Left lung (tissue), 10 donors: ENCODE measurements around the gene C1QC. TPM values are rescaled to one million over a fixed set of nuclear protein-coding genes. Genes with fewer than 3 reads are reported as not detected.

Experiments used
- ATAC-seq: fragments of 200-7000 bp; cut with Tn5 transposase; one replicate; pipeline ENCODE4 v1.9.1; 2020; ENCODE audit warnings: moderate library complexity
- DNase-seq, 4 donors: peaks; one replicate each; pipeline ENCODE4 v3.0.0-alpha.2; 2013 to 2020
- H3K27ac ChIP-seq, 2 donors: fragments of 200-600 bp; sonication (generic) in 1 of 2; one replicate each; pipeline versions ENCODE4 v1.5.0 to v1.8.0; 2020 to 2021
- H3K27me3 ChIP-seq, 2 donors: fragments of 200-600 bp; sonication (generic) in 1 of 2; one replicate each; pipeline versions ENCODE4 v1.5.0 to v1.8.0; 2020 to 2021
- H3K36me3 ChIP-seq, 2 donors: fragments of 200-600 bp; sonication (generic) in 1 of 2; one replicate each; pipeline versions ENCODE4 v1.5.0 to v1.8.0; 2020 to 2021
- H3K4me1 ChIP-seq, 2 donors: fragments of 200-600 bp; one replicate each; pipeline ENCODE4 v1.8.0; 2021
- H3K4me3 ChIP-seq, 2 donors: fragments of 200-600 bp; sonication (generic) in 1 of 2; one replicate each; pipeline versions ENCODE4 v1.5.0 to v1.8.0; 2020 to 2021; ENCODE audit warnings: mild to moderate bottlenecking in 1 of 2
- H3K9me3 ChIP-seq, 2 donors: fragments of 200-600 bp; sonication (generic) in 1 of 2; one replicate each; pipeline versions ENCODE4 v1.5.0 to v1.8.0; 2020 to 2021
- CTCF ChIP-seq, 2 donors: fragments of 200-600 bp; sonication (generic) in 1 of 2; IDR thresholded peaks; one replicate each; pipeline versions ENCODE4 v1.5.0 to v1.8.0; 2021; ENCODE audit warnings: antibody characterized with exemption in 2 of 2
- intact Hi-C, 2 donors: fragments of 100-400 bp; cut with DNase I; formaldehyde crosslinking; loops; one replicate each; pipeline versions ENCODE4 v1.11.2 to v1.14.2; 2022
- polyA plus RNA-seq, 6 donors: library from polyadenylated mRNA; unstranded; fragments of 120-200 nt; gene quantifications; one replicate each; pipeline ENCODE4 v1.2.1, GENCODE V29; 2013; ENCODE audit not compliant: insufficient read length in 6 of 6
- total RNA-seq, 2 donors: library from RNA; stranded (reverse); fragmentation: NEBNext Ultra II Directional; extraction: Animal tissue kit (Norgen Biotek cat#: 25700); gene quantifications; one replicate each; pipeline ENCODE4 v1.2.1, GENCODE V29; 2021
- donor health status: DM: no; HTN: yes; CAD: no.
- donor health status: DM: no; HTN: no; CAD: no.

The C1QC gene
- total and polyA plus RNA-seq, 8 donors, result 21.3 to 577 (median 26.1) TPM

GRCh38 chr1:22611530-22611947 is 31.9 kb upstream of the C1QC start:
- H3K27ac ChIP-seq, result no peak overlapping the region
- TF ChIP-seq CTCF (IDR thresholded peaks at IDR 0.05), result no peak
- intact Hi-C loops, result no loop called here
- peak; percentile 69 for ATAC-seq
- no peaks in the 10 kb centered on the region for H3K36me3 ChIP-seq
- peaks cover 0 to 95% of the 10 kb centered on the region in 2 donors for H3K27me3 ChIP-seq
- no peaks in the 10 kb centered on the region for H3K4me1 ChIP-seq
- DNase-seq, result peak in 3 of 4 donors; percentile 60 to 79 (median 63)
- H3K9me3 ChIP-seq, result no peaks in the 10 kb centered on the region
- no peak overlapping the region for H3K4me3 ChIP-seq

GRCh38 chr1:22612671-22613571 is 30.5 kb upstream of the C1QC start:
- no peak for ATAC-seq
- no peak for TF ChIP-seq CTCF (IDR thresholded peaks at IDR 0.05)

GRCh38 chr1:22613572-22613918 is 29.9 kb upstream of the C1QC start:
- H3K36me3 ChIP-seq, result no peaks in the 10 kb centered on the region
- DNase-seq, result no peak
- no peak overlapping the region for H3K4me3 ChIP-seq
- peaks cover 5 to 95% of the 10 kb centered on the region in 2 donors for H3K27me3 ChIP-seq
- ATAC-seq, result no peak
- intact Hi-C loops, result no loop called here
- no peak overlapping the region for H3K27ac ChIP-seq
- H3K4me1 ChIP-seq, result no peaks in the 10 kb centered on the region
- no peaks in the 10 kb centered on the region for H3K9me3 ChIP-seq
- no peak for TF ChIP-seq CTCF (IDR thresholded peaks at IDR 0.05)

More at GRCh38 chr1:22612671-22613571, 30.5 kb upstream of the C1QC start:
- Histone ChIP-seq H3K4me3 (no peak overlapping the region), H3K36me3 (no peaks in the 10 kb centered on the region), H3K9me3 (no peaks in the 10 kb centered on the region), H3K27ac (no peak overlapping the region), H3K4me1 (no peaks in the 10 kb centered on the region), H3K27me3 (peaks cover 5 to 95% of the 10 kb centered on the region in 2 donors)
- DNase-seq, result no peak
- intact Hi-C loops, result no loop called here

GRCh38 chr1:22613951-22614350 is 29.5 kb upstream of the C1QC start:
- no peaks in the 10 kb centered on the region for H3K36me3 ChIP-seq
- intact Hi-C loops, result no loop called here
- H3K4me3 ChIP-seq, result no peak overlapping the region
- H3K9me3 ChIP-seq, result no peaks in the 10 kb centered on the region
- H3K27ac ChIP-seq, result no peak overlapping the region
- TF ChIP-seq CTCF (IDR thresholded peaks at IDR 0.05), result no peak
- ATAC-seq, result no peak
- H3K27me3 ChIP-seq, result peaks cover 5 to 95% of the 10 kb centered on the region in 2 donors
- no peak for DNase-seq
- H3K4me1 ChIP-seq, result no peaks in the 10 kb centered on the region

GRCh38 chr1:22615886-22616285 is 27.5 kb upstream of the C1QC start:
- Histone ChIP-seq H3K4me3 (no peak overlapping the region), H3K27me3 (peaks cover 5 to 98% of the 10 kb centered on the region in 2 donors), H3K9me3 (no peaks in the 10 kb centered on the region), H3K4me1 (no peaks in the 10 kb centered on the region), H3K27ac (no peak overlapping the region), H3K36me3 (no peaks in the 10 kb centered on the region)
- intact Hi-C loops, result no loop called here
- no peak for ATAC-seq
- TF ChIP-seq CTCF (IDR thresholded peaks at IDR 0.05), result no peak
- no peak for DNase-seq
